ENCODE measurements around the gene PYDC1.

PYDC1 gene

DNA sequence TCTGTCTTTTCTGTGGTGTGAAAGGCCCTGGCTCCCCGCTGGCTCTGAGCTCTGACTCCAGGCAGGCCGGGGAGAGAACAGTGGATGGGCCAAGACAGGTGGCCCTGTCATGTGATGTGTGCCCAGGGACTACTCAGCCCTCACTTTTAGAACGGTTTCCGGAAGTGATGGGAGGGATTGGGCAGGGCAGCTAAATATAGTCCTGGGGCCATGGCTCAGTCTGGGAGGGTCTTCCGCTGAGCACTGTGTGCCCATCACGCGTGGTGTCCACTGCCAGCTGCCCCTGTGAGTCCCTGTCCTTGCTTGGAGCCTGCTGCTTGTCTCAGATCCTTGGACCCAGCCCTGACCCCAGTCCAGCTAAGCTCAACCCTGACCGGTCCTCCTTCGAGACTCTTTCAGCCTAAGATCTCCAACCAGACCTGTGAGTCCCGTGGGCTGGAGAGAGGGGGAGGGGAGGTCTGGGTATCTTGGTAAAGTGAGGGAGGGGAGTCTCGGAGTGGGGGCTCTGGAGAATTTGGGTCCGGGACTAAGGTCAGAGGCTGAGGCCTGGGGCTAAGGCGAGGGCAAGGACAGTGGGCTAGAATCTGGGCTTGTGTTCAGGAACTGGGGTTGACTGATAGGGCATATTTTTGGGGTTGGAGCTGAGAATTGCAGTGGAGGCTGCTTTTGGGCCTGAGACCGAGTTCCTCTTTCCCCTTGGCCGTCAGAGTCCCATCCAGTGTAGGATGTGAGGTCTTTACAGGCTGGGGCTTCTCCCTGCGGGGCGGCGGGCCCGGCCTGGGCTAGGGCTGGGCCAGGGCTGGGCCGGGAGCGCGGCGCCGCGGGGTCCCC lies 2.8 kb downstream of the PYDC1 start, which contains the start of gene TRIM72:
Gene TRIM72 (plus strand): TSS at position 243 of the 831 bp plus-strand sequence. CDS start 620 bp downstream, outside the sequence.
- Histone ChIP-seq H3K79me2 (ENCODE audit: low read length) (no peaks in the 10 kb centered on the region), H3K4me1 (ENCODE audit: low read length) (peaks cover 15% of the 10 kb centered on the region), H3K9ac (ENCODE audit: low read length) (no peak within 1 kb of the TSS), H3K27me3 (replicated peaks; ENCODE audit: insufficient read depth, low read length) (peaks cover 22% of the 10 kb centered on the region), H3K4me2 (ENCODE audit: low read depth, low read length) (peak within 1 kb of the TSS; percentile 38; the same call in 1 of the 2 replicates), H3F3A (ENCODE audit: insufficient read depth, low read length) (no peaks in the 10 kb centered on the region), H4K20me1 (ENCODE audit: insufficient read depth, low read length) (no peaks in the 10 kb centered on the region), H3K27ac (ENCODE audit: low read length) (no peak within 1 kb of the TSS), H3K9me2 (replicated peaks; ENCODE audit: insufficient read depth, low read length) (no peaks in the 10 kb centered on the region), H3K4me3 (ENCODE audit: low read length) (no peak within 1 kb of the TSS), H2AFZ (ENCODE audit: low read length) (peak within 1 kb of the TSS; percentile 59), H3K36me3 (replicated peaks; ENCODE audit: insufficient read depth, low read length) (no peaks in the 10 kb centered on the region), H3K9me3 (replicated peaks; ENCODE audit: insufficient read depth, low read length) (no peaks in the 10 kb centered on the region)
- DNase-seq = no peak
- TF ChIP-seq CTCF (IDR thresholded peaks at IDR 0.05; ENCODE audit: low read length) = no peak
- no peak for TF ChIP-seq EZH2 (optimal IDR thresholded peaks at IDR 0.05; ENCODE audit: low read depth, low read length)
- no peak for TF ChIP-seq EZH2phosphoT487 (IDR thresholded peaks at IDR 0.05; ENCODE audit: low read length)

DNA sequence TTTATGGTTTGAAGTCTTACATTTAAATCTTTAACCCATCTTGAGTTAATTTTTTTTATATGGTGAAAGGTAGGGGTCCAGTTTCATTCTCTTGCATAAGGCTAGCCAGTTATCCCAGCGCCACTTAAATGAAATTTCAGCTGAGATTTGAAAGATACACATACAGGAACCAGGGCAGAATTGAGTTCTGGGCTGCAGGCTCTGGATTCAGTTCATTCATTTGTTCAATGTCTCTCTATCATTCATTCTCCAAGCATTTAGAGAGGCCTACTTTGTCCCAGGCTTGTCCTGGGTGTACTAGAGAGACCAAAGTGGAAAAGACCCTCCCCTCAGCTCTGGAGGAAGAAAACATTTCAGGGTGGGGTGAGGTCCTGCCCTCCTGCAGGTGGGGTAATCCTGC lies 3.6 kb downstream of the PYDC1 start:
- Histone ChIP-seq H3K4me3 (ENCODE audit: low read length) (no peak overlapping the region), H4K20me1 (ENCODE audit: insufficient read depth, low read length) (no peaks in the 10 kb centered on the region), H3K27ac (ENCODE audit: low read length) (no peak overlapping the region), H3K4me1 (ENCODE audit: low read length) (peaks cover 15% of the 10 kb centered on the region), H3K9me3 (replicated peaks; ENCODE audit: insufficient read depth, low read length) (no peaks in the 10 kb centered on the region), H2AFZ (ENCODE audit: low read length) (no peak overlapping the region), H3K4me2 (ENCODE audit: low read depth, low read length) (peak overlapping the region; percentile 38; the same call in 1 of the 2 replicates), H3K36me3 (replicated peaks; ENCODE audit: insufficient read depth, low read length) (no peaks in the 10 kb centered on the region), H3K27me3 (replicated peaks; ENCODE audit: insufficient read depth, low read length) (peaks cover 22% of the 10 kb centered on the region), H3K9me2 (replicated peaks; ENCODE audit: insufficient read depth, low read length) (no peaks in the 10 kb centered on the region), H3F3A (ENCODE audit: insufficient read depth, low read length) (no peaks in the 10 kb centered on the region), H3K9ac (ENCODE audit: low read length) (no peak overlapping the region), H3K79me2 (ENCODE audit: low read length) (no peaks in the 10 kb centered on the region)
- DNase-seq = no peak
- TF ChIP-seq EZH2 (optimal IDR thresholded peaks at IDR 0.05; ENCODE audit: low read depth, low read length) = no peak

DNA sequence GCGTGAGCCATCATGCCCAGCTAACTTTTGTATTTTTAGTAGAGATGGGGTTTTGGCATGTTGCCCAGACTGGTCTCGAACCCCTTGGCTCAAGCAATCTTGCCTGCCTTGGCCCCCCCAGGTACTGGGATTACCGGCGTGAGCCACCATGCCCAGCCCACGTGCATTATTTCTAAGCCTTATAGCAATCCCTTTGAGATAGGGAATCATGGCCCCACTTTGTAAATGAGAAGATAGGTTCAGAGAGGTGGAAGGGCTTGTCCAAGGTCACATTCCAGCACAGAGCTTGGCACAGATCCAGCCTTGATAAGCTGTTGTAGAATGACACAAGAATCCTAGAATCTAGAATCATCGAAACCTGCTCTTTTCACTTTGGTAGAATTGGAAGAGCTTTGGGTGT lies 10.2 kb downstream of the PYDC1 start:
- Histone ChIP-seq H3K79me2 (ENCODE audit: low read length) (no peaks in the 10 kb centered on the region), H3K27me3 (replicated peaks; ENCODE audit: insufficient read depth, low read length) (no peaks in the 10 kb centered on the region; the same call in 1 of the 2 replicates), H3F3A (ENCODE audit: insufficient read depth, low read length) (0 out of 2 replicates have a peak, but pooled peaks cover 7% of the 10 kb centered on the region), H3K4me2 (ENCODE audit: low read depth, low read length) (no peak overlapping the region), H3K4me3 (ENCODE audit: low read length) (no peak overlapping the region), H3K9ac (ENCODE audit: low read length) (no peak overlapping the region), H3K36me3 (replicated peaks; ENCODE audit: insufficient read depth, low read length) (no peaks in the 10 kb centered on the region), H2AFZ (ENCODE audit: low read length) (no peak overlapping the region), H3K27ac (ENCODE audit: low read length) (no peak overlapping the region), H3K4me1 (ENCODE audit: low read length) (0 out of 2 replicates have a peak, but pooled peaks cover 2% of the 10 kb centered on the region), H4K20me1 (ENCODE audit: insufficient read depth, low read length) (no peaks in the 10 kb centered on the region), H3K9me2 (replicated peaks; ENCODE audit: insufficient read depth, low read length) (no peaks in the 10 kb centered on the region), H3K9me3 (replicated peaks; ENCODE audit: insufficient read depth, low read length) (no peaks in the 10 kb centered on the region)
- no peak for DNase-seq
- no peak for TF ChIP-seq EZH2phosphoT487 (IDR thresholded peaks at IDR 0.05; ENCODE audit: low read length)
- TF ChIP-seq EZH2 (optimal IDR thresholded peaks at IDR 0.05; ENCODE audit: low read depth, low read length) = no peak
- TF ChIP-seq CTCF (IDR thresholded peaks at IDR 0.05; ENCODE audit: low read length) = no peak
